Gastrocnemius medialis (tissue), 4 donors: ENCODE data around the gene RGMB. TPM values are rescaled to one million over a fixed set of nuclear protein-coding genes. Genes with fewer than 3 reads are reported as not detected.

Experiments
- ATAC-seq, 2 donors: fragments of 150-250 bp; one replicate each; pipeline ENCODE4 v1.9.1; 2016
- DNase-seq, 2 donors: peaks; one replicate each; pipeline ENCODE4 v3.0.0-alpha.2; 2019
- H3K27ac ChIP-seq, 4 donors: fragments of 200-600 bp; sonication (generic); 1 replicate in 1 of 4; 2 replicates in 3 of 4; pipeline ENCODE4 v1.5.1; 2016 to 2018; ENCODE audit warnings: mild to moderate bottlenecking in 2 of 4, moderate library complexity in 1 of 4
- H3K27me3 ChIP-seq, 3 donors: fragments of 200-600 bp; sonication (generic) in 2 of 3; 1 replicate in 1 of 3; 2 replicates in 2 of 3; pipeline versions ENCODE4 v1.5.1 to v1.6.0; 2016 to 2019; ENCODE audit warnings: mild to moderate bottlenecking in 1 of 3, moderate library complexity in 1 of 3
- H3K36me3 ChIP-seq, 2 donors: fragments of 200-600 bp; sonication (generic) in 1 of 2; one replicate each; pipeline ENCODE4 v1.5.1; 2017 to 2018
- H3K4me1 ChIP-seq, 2 donors: fragments of 200-600 bp; sonication (generic) in 1 of 2; one replicate each; pipeline ENCODE4 v1.5.1; 2016 to 2017; ENCODE audit warnings: mild to moderate bottlenecking in 2 of 2
- H3K4me3 ChIP-seq, 4 donors: fragments of 200-600 bp; sonication (generic) in 3 of 4; 1 replicate in 1 of 4; 2 replicates in 3 of 4; pipeline ENCODE4 v1.5.1; 2016 to 2019; ENCODE audit warnings: mild to moderate bottlenecking in 2 of 4
- H3K9me3 ChIP-seq, 3 donors: fragments of 200-600 bp; sonication (generic) in 2 of 3; 1 replicate in 1 of 3; 2 replicates in 2 of 3; pipeline ENCODE4 v1.5.1; 2016 to 2019
- POLR2A ChIP-seq, 2 donors: fragments of 450-650 bp; IDR thresholded peaks; one replicate each; pipeline ENCODE4 v1.6.1; 2017; ENCODE audit warnings: antibody characterized with exemption in 2 of 2, mild to moderate bottlenecking in 2 of 2, moderate library complexity in 2 of 2
- in situ Hi-C, 4 donors: fragments of 200-750 bp; cut with MboI; loops; one replicate each; pipeline versions ENCODE4 v1.15.0 to v1.8.0; 2017; ENCODE audit warnings: low sequenced_read_pairs in 4 of 4
- intact Hi-C: fragments of 100-400 bp; cut with DNase I; formaldehyde crosslinking; loops from one replicate; pipeline ENCODE4 v1.15.1; 2023; ENCODE audit warnings: low total_unique reads
- total RNA-seq, 4 donors: library from RNA; depleted of rRNA; stranded (reverse); fragments of >200 nt; gene quantifications; one replicate each; pipeline versions ENCODE4 v1.1.0 to v1.2.3, GENCODE V29; 2016
- TF ChIP-seq, protein P1 (sequence below), 5 experiments: fragments of 450-650 bp in 3 of 5; fragments of 200-600 bp in 2 of 5; sonication (generic) in 2 of 5; IDR thresholded peaks in 4 of 5; conservative IDR thresholded peaks in 1 of 5; 1 replicate in 4 of 5; 2 replicates in 1 of 5; pipeline ENCODE4 v1.5.1; 2016 to 2019; ENCODE audit warnings: antibody characterized with exemption in 5 of 5, mild to moderate bottlenecking in 3 of 5, moderate library complexity in 3 of 5

RGMB gene, protein sequence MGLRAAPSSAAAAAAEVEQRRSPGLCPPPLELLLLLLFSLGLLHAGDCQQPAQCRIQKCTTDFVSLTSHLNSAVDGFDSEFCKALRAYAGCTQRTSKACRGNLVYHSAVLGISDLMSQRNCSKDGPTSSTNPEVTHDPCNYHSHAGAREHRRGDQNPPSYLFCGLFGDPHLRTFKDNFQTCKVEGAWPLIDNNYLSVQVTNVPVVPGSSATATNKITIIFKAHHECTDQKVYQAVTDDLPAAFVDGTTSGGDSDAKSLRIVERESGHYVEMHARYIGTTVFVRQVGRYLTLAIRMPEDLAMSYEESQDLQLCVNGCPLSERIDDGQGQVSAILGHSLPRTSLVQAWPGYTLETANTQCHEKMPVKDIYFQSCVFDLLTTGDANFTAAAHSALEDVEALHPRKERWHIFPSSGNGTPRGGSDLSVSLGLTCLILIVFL
- 10 to 100 TPM; 11.2 to 57.8 (median 25.9) TPM for total RNA-seq

DNA sequence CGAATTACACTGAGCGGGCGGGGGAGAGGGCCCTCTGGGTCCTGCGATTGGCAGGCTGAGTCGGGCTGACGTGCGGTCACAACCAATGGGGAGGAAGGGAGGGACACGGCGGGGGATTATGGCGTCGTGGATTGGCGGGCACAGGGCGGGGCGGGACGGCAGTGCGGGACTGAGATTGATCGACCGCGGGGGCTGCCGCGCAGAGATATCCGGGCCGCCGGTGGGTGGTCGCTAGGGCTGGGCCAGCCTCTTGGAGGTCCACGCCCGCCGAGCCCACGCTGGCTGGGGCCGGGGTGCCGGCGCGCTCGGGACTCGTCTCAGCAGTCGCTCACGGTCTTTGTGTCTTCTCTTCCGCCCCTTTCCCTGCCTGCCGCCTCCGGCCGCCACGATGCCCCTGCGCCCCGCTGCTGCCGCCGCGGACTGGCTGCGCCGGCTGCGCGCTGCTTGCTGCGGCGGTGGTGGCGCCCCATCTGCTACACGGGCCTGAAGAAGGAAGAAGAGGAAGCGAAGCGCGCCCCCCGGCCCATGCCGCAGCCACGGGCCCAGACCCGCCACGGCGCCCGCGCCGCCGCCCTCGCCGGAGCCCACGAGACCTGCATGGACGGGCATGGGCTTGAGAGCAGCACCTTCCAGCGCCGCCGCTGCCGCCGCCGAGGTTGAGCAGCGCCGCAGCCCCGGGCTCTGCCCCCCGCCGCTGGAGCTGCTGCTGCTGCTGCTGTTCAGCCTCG lies at the start of gene RGMB:
Gene RGMB, plus strand, starts transcription at position 200 of the 728 bp plus-strand sequence. Its CDS starts 408 bp downstream, at position 608.
- in situ Hi-C loops (loop anchor here in 3 of 4 donors (10.0 to 25.0 kb wide), 3 partner anchors 151 to 1586 kb away; partner anchors contain the start of genes CHD1 (in 1 of the 3) and RIOK2 (in 1 of the 3)), intact Hi-C loops (loop anchor here (1.0 to 10.0 kb wide), 4 partner anchors 156 to 1969 kb away; partner anchors contain the start of genes CHD1, ERAP1 and RIOK2)
- no peaks in the 10 kb centered on the region for H3K9me3 ChIP-seq

DNA sequence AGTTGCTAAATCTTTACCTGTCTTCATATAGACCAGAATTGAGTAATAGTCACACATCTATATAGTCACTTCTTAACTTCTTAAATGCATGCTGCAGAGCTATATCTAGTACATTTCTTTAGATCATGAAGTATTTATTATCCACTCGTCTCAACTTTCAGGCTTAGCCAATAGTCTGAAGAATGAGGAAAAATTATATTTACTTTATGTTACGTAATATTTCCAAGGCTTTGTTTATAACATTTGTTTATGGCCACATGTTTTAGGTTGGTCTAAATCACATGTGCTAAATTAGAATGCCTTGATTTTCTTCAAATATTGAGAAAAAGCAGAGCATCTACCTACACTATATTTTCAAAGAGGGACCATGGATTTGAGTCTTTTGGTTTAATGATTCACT lies 47.2 kb upstream of the RGMB start:
- Histone ChIP-seq H3K36me3 (no peaks in the 10 kb centered on the region), H3K27ac (no peak overlapping the region), H3K4me1 (no peaks in the 10 kb centered on the region), H3K9me3 (no peaks in the 10 kb centered on the region), H3K27me3 (no peaks in the 10 kb centered on the region), H3K4me3 (no peak overlapping the region)
- in situ Hi-C loops = no loop called here
- intact Hi-C loops = no loop called here
- DNase-seq (no peak), ATAC-seq (no peak)
- no peak for TF ChIP-seq POLR2A (IDR thresholded peaks at IDR 0.05)
- TF ChIP-seq, protein P1, sequence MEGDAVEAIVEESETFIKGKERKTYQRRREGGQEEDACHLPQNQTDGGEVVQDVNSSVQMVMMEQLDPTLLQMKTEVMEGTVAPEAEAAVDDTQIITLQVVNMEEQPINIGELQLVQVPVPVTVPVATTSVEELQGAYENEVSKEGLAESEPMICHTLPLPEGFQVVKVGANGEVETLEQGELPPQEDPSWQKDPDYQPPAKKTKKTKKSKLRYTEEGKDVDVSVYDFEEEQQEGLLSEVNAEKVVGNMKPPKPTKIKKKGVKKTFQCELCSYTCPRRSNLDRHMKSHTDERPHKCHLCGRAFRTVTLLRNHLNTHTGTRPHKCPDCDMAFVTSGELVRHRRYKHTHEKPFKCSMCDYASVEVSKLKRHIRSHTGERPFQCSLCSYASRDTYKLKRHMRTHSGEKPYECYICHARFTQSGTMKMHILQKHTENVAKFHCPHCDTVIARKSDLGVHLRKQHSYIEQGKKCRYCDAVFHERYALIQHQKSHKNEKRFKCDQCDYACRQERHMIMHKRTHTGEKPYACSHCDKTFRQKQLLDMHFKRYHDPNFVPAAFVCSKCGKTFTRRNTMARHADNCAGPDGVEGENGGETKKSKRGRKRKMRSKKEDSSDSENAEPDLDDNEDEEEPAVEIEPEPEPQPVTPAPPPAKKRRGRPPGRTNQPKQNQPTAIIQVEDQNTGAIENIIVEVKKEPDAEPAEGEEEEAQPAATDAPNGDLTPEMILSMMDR (IDR thresholded peaks at IDR 0.05 in 4 of 5, conservative IDR thresholded peaks at IDR 0.05 in 1 of 5) = no peak

More for the DNA sequence above, at the start of gene RGMB:
- no peaks in the 10 kb centered on the region for H3K27me3 ChIP-seq
- H3K4me1 ChIP-seq = peaks cover 44 to 45% of the 10 kb centered on the region in 2 donors
- peak within 1 kb of the TSS; percentile 94 to 98 (median 96) for H3K27ac ChIP-seq
- TF ChIP-seq, protein P1 (IDR thresholded peaks at IDR 0.05 in 4 of 5, conservative IDR thresholded peaks at IDR 0.05 in 1 of 5) = peak in 1 of 5 experiments; percentile 11
- peak; percentile 93 to 98 for TF ChIP-seq POLR2A (IDR thresholded peaks at IDR 0.05)
- DNase-seq (peak; percentile 99 to 100), ATAC-seq (peak; percentile 74 to 77)
- no peaks in the 10 kb centered on the region for H3K36me3 ChIP-seq
- H3K4me3 ChIP-seq = peak within 1 kb of the TSS; percentile 84 to 88 (median 86)

DNA sequence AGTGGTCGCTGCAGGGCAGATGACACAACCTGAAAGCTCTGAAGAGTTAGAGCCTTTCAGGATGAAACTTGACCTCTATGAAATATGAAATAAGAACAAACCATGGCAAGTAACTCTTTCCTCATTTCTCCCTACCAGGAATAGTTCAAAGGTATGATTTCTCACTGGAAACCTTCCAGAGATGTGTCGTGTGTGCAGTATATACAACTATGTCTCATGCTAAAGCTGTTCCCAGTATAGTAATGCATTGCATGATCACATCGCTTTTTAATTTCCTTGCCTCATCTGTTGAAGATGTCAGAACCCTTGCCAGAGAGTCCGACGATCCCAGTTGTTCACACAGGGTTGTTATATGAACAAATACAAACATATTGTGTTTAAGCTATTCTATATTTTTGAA lies 45.8 kb upstream of the RGMB start:
- Histone ChIP-seq H3K9me3 (no peaks in the 10 kb centered on the region), H3K27me3 (no peaks in the 10 kb centered on the region), H3K4me1 (no peaks in the 10 kb centered on the region), H3K36me3 (no peaks in the 10 kb centered on the region), H3K27ac (no peak overlapping the region), H3K4me3 (no peak overlapping the region)
- in situ Hi-C loops = no loop called here
- TF ChIP-seq, protein P1 (IDR thresholded peaks at IDR 0.05 in 4 of 5, conservative IDR thresholded peaks at IDR 0.05 in 1 of 5) = no peak
- TF ChIP-seq POLR2A (IDR thresholded peaks at IDR 0.05) = no peak
- no peak for ATAC-seq
- DNase-seq = no peak
- intact Hi-C loops = no loop called here

DNA sequence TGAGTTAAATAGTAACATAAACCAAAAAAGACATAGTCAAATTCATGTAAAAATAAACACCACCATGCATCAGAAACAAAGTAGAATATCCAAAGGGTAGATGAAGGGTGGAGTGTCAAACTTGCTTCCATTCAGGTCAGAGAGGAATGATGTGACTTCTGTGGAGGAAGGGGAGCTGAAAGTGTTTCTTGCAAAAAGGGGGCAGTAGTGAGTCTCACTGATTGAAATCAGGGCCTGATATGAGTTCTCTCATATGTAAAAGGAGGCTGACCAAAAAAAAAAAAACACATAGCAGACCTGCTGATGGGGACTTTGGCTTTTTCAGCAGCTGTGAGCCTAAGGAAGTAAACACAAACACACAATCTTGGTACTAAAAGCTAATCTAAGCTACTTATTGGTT lies 38.8 kb upstream of the RGMB start:
- Histone ChIP-seq H3K27me3 (no peaks in the 10 kb centered on the region), H3K9me3 (no peaks in the 10 kb centered on the region), H3K4me3 (no peak overlapping the region), H3K27ac (no peak overlapping the region), H3K4me1 (no peaks in the 10 kb centered on the region), H3K36me3 (no peaks in the 10 kb centered on the region)
- in situ Hi-C loops = no loop called here
- DNase-seq (no peak), ATAC-seq (no peak)
- TF ChIP-seq POLR2A (IDR thresholded peaks at IDR 0.05) = no peak
- TF ChIP-seq, protein P1 (IDR thresholded peaks at IDR 0.05 in 4 of 5, conservative IDR thresholded peaks at IDR 0.05 in 1 of 5) = no peak
- intact Hi-C loops = no loop called here
